Gastrocnemius medialis (tissue), 4 donors: ENCODE data around the gene PRDX5.

Experiments used
- CTCF ChIP-seq, 5 experiments: fragments of 450-650 bp in 3 of 5; fragments of 200-600 bp in 2 of 5; sonication (generic) in 2 of 5; IDR thresholded peaks in 4 of 5; conservative IDR thresholded peaks in 1 of 5; 1 replicate in 4 of 5; 2 replicates in 1 of 5; pipeline ENCODE4 v1.5.1; 2016 to 2019; ENCODE audit warnings: antibody characterized with exemption in 5 of 5, mild to moderate bottlenecking in 3 of 5, moderate library complexity in 3 of 5
- POLR2A ChIP-seq, 2 donors: fragments of 450-650 bp; IDR thresholded peaks; one replicate each; pipeline ENCODE4 v1.6.1; 2017; ENCODE audit warnings: antibody characterized with exemption in 2 of 2, mild to moderate bottlenecking in 2 of 2, moderate library complexity in 2 of 2

- TF ChIP-seq CTCF (IDR thresholded peaks at IDR 0.05 in 4 of 5, conservative IDR thresholded peaks at IDR 0.05 in 1 of 5) (no peak), POLR2A (IDR thresholded peaks at IDR 0.05) (no peak)
Observed at GRCh38 chr11:64333556-64333955, 15.6 kb downstream of the PRDX5 start.
